ENCODE data around the gene BTBD9. TPM values are rescaled to one million over a fixed set of nuclear protein-coding genes. Genes with fewer than 3 reads are reported as not detected.
"Not testable (repeated sequence)": the region's sequence is repeated elsewhere in the genome, so short reads cannot be mapped to it uniquely, and the experiment has no call there.

BTBD9 gene
- total RNA-seq, 4 donors from 2014 or later = 17.3 to 50.3 (median 37.8) TPM

DNA sequence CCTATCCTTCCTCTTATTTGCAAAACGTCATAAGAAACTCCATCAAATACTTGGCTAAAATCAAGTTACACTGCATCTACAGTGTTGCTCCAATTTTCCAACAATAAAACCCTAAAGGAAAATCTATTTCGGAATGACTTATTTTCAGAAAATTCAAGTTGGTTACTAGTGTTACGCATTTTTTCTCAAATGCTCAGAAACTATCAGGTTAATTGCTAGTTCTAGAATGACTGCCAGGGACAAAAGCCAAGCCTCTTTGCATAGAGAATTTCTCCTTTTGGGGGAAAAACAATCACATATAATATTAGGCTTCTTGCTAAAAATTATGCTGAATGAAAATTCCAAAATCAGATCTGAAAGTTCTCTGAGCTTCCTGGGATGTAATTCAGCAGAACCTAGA lies 210.2 kb downstream of the BTBD9 start:
- no peak overlapping the region for H3K4me3 ChIP-seq
- no peak for DNase-seq

DNA sequence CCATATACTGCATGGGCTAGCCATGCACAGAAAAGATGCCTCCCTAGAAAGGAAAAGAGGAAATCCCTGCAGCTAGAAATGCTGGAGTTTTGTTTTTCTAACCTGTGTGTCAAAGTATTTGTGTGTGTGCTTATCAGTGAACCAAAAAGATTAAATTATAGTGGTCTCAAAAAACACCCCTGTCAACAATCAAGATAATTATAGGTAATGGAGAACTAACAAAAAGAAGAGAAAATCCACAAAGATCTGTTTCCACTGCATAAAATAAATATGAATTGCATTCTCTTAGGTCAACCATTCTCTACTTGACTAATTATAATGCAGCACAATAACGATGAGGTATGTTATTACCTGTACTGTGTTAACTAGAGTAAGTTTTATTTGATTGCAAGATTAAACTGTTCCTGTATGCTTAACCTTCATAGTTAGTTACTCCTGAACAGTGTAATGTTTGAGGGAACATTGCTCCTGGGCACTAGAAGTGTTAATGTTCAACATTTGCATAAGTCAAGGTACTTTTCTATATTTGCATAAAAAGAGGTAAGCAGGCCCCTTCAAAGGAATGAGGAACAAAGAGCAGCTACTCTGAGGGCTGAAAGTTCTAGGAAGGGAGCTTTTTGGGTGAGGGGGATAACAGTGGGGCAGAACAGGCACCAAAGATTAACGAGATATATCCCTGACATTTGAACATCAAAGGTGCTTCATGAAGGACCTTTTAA lies 212.1 kb downstream of the BTBD9 start:
- Histone ChIP-seq H3K4me1 (no peaks in the 10 kb centered on the region), H3K27me3 (no peaks in the 10 kb centered on the region), H3K27ac (no peak overlapping the region), H3K9me3 (no peaks in the 10 kb centered on the region), H3K4me3 (no peak overlapping the region), H3K36me3 (no peaks in the 10 kb centered on the region)
- no peak for TF ChIP-seq POLR2A (IDR thresholded peaks at IDR 0.05)
- TF ChIP-seq, protein P1, sequence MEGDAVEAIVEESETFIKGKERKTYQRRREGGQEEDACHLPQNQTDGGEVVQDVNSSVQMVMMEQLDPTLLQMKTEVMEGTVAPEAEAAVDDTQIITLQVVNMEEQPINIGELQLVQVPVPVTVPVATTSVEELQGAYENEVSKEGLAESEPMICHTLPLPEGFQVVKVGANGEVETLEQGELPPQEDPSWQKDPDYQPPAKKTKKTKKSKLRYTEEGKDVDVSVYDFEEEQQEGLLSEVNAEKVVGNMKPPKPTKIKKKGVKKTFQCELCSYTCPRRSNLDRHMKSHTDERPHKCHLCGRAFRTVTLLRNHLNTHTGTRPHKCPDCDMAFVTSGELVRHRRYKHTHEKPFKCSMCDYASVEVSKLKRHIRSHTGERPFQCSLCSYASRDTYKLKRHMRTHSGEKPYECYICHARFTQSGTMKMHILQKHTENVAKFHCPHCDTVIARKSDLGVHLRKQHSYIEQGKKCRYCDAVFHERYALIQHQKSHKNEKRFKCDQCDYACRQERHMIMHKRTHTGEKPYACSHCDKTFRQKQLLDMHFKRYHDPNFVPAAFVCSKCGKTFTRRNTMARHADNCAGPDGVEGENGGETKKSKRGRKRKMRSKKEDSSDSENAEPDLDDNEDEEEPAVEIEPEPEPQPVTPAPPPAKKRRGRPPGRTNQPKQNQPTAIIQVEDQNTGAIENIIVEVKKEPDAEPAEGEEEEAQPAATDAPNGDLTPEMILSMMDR (IDR thresholded peaks at IDR 0.05) = no peak
- DNase-seq = no peak

More for the DNA sequence above, 210.2 kb downstream of the BTBD9 start:
- Histone ChIP-seq H3K27ac (no peak overlapping the region), H3K4me1 (no peaks in the 10 kb centered on the region), H3K36me3 (no peaks in the 10 kb centered on the region), H3K9me3 (no peaks in the 10 kb centered on the region), H3K27me3 (no peaks in the 10 kb centered on the region)
- TF ChIP-seq, protein P1 (IDR thresholded peaks at IDR 0.05) = no peak
- no peak for TF ChIP-seq POLR2A (IDR thresholded peaks at IDR 0.05)

DNA sequence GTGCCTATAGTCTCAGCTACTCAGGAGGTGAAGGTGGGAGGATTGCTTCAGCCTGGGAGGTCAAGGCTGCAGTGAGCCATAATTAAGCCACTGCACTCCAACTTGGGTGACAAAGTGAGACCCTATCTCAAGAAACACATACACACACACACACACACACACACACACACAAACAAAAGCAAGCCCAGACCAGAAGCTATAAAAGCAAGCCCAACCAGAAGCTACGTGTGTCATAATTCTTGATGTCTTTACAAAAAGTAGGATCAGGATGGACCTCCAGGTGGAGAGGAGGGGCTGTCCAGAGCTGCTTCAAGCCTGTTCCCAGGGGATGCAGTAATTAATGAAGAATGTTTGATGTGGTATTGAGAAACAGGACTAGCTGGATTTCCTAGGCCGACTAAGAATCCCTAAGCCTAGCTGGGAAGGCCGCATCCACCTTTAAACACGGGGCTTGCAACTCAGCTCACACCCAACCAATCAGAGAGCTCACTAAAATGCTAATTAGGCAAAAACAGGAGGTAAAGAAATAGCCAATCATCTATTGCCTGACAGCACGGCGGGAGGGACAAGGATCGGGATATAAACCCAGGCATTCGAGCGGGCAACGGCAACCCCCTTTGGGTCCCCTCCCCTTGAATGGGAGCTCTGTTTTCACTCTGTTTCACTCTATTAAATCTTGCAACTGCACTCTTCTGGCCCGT lies 213.8 kb downstream of the BTBD9 start:
- H3K9me3 ChIP-seq, H3K27ac ChIP-seq, H3K4me3 ChIP-seq, H3K36me3 ChIP-seq, DNase-seq, H3K27me3 ChIP-seq, H3K4me1 ChIP-seq: not testable (repeated sequence)

DNA sequence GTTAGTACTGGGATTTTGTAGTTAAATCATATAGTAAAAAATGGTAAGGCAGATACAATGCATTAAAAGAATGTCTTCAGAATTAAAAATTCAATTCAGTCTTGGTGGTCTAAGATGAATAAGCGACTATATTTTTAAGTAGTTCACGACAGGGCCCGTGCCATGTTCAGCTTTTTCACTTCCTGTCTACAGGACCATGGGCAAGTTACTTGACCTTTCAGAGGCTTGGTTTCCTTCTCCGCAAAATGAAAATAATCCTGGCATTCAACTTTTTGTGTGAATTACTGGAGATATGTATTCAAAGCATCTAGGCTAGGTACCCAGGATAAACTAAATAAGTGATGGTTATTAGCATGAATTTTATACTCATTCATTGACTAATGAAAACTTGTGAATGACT lies 216.0 kb downstream of the BTBD9 start:
- H3K36me3 ChIP-seq = no peaks in the 10 kb centered on the region
- TF ChIP-seq, protein P1 (IDR thresholded peaks at IDR 0.05) = no peak
- TF ChIP-seq POLR2A (IDR thresholded peaks at IDR 0.05) = no peak
- no peak for DNase-seq
- no peak overlapping the region for H3K4me3 ChIP-seq
- H3K4me1 ChIP-seq = no peaks in the 10 kb centered on the region
- no peaks in the 10 kb centered on the region for H3K27me3 ChIP-seq
- no peaks in the 10 kb centered on the region for H3K9me3 ChIP-seq
- H3K27ac ChIP-seq = no peak overlapping the region

DNA sequence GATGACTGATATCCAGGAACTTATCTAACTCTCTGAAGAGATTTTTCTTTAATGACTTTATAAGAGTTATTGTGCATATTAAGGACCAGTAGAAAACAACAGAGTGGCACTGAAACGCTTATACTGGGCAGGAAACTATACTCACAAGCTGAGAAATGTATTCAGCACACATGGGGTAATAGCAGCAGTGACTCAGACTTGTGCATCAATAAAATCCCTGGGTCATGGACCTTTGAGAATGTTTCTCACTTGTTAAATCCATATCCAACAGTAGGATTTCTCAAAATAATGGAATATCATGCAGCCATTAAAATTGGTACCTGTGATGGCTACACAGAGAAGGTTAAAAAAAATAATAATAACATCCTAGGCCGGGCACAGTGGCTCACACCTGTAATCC lies 219.5 kb downstream of the BTBD9 start:
- no peak for DNase-seq
- H3K36me3 ChIP-seq = no peaks in the 10 kb centered on the region
- no peaks in the 10 kb centered on the region for H3K27me3 ChIP-seq
- no peaks in the 10 kb centered on the region for H3K4me1 ChIP-seq
- TF ChIP-seq POLR2A (IDR thresholded peaks at IDR 0.05) = no peak
- TF ChIP-seq, protein P1 (IDR thresholded peaks at IDR 0.05) = no peak
- no peak overlapping the region for H3K4me3 ChIP-seq
- no peak overlapping the region for H3K27ac ChIP-seq
- no peaks in the 10 kb centered on the region for H3K9me3 ChIP-seq

DNA sequence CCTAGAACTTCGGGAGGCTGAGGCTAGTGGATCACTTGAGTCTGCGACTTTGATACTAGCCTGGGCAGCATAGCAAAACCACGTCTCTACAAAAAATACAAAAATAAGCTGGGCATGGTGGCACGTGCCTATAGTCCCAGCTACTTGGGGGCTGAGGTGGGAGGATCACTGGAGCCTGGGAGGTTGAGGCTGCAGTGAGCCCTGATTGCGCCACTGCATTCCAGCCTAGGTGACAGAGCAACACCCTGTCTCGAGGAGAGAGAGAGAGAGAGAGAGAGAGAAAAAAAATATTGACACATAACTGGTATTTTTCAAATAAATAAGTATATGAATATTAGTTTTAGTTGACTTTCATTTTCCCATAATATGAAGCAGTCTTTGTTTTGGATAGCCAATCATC lies 222.2 kb downstream of the BTBD9 start:
- H3K27ac ChIP-seq = no peak overlapping the region
- H3K4me3 ChIP-seq = no peak overlapping the region
- no peaks in the 10 kb centered on the region for H3K4me1 ChIP-seq
- no peak for DNase-seq
- no peaks in the 10 kb centered on the region for H3K27me3 ChIP-seq
- TF ChIP-seq POLR2A (IDR thresholded peaks at IDR 0.05) = no peak
- no peaks in the 10 kb centered on the region for H3K36me3 ChIP-seq
- H3K9me3 ChIP-seq = no peaks in the 10 kb centered on the region

All from Peyer's patch (tissue), 4 donors.